GM18519 (cell line): ENCODE measurements around the gene USP47.
"Not testable (repeated sequence)": the region's sequence is repeated elsewhere in the genome, so short reads cannot be mapped to it uniquely, and the experiment has no call there.

Experiments
- ATAC-seq: cut with Tn5 transposase; IDR thresholded peaks from one replicate; pipeline ENCODE4 v1.9.1; 2021; ENCODE audit warnings: mild to moderate bottlenecking, moderate library complexity; ENCODE audit not compliant: unreplicated experiment, low FRiP score

The USP47 gene

DNA sequence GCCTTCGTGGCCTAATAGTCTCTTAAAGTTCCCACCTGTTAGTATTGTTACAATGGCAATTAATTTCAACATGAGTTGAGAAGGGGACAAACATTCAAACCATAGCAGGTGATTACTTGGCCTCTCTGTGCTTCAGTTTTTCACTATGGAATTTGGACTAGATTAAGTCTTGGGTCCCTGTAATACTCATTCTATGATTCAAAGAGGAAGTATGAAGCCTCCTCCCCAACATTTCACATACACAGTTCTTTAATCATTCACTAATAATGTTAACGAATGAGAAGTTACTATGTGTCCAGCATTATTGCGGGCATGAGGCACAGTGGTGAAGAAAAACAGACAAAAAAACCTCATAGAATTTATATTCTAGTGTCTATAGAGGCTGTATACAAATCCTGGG is 19.9 kb upstream of the USP47 start:
- no peak for ATAC-seq

- no peak for ATAC-seq
These were observed 18.8 kb upstream of the USP47 start for GRCh38 chr11:11822946-11823345.

DNA sequence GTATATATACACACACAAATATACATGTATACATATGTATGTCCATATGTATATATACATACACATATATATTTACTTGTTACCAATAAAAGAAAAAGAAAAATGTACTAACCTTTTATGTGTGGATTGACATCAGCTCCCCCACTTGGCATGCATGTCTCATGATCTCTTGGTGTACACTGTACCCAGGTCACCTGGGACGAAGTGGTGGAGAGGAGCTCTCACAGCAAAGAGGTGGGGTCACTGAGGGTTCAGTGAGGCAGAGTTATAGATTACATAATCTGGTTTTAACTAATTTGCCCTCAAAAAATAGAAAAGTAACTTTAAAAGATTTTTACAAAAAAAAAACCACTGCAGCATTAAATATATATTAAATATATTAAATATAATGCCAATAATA is 15.5 kb upstream of the USP47 start:
- no peak for ATAC-seq

GRCh38 chr11:11827272-11827671 is 14.5 kb upstream of the USP47 start:
- ATAC-seq, result no peak

DNA sequence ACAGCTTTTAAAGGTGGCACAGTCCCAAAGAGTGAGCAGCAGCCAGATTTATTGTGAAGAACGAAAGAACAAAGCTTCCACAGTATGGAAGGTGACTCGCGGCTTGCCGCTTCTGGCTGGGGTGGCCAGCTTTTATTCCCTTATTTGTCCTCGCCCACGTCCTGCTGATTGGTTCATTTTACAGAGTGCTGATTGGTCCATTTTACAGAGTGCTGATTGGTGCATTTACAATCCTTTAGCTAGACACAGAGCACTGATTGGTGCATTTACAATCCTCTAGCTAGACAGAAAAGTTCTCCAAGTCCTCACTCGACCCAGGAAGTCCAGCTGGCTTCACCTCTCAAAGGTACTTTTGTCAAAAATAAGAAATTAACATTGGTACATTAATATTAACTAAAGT is 10.4 kb upstream of the USP47 start:
- ATAC-seq, result not testable (repeated sequence)

DNA sequence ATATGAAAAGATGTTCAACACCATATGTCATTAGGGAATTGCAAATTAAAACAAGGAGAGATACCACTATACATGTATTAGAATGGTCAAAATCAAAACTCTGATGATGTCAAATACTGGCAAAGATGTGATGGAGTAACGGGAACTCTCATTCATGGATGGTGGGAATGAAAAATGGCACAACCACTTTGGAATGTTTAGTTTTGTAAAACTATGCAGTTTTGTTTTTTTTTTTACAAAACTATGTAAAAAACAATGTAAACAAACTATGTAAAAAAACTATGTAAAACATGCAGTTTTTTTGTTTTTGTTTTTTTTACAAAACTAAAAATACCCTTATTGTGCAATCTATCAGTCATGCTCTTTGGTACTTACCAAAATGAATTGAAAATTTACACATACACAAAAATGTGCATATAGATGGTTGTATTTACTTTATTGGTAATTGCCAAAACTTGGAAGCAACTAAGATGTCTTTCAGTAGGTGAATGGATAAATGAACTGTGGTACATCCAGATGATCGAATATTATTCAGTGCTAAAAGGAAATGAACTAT is 5.0 kb upstream of the USP47 start:
- ATAC-seq, result no peak

GRCh38 chr11:11839718-11840117 is 2.1 kb upstream of the USP47 start:
- ATAC-seq, result no peak

GRCh38 chr11:11841116-11841722 is 553 bp upstream of the USP47 start:
- ATAC-seq, result no peak

- no peak for ATAC-seq
These were observed 743 bp downstream of the USP47 start for GRCh38 chr11:11842421-11843008.

- no peak for ATAC-seq
These were observed 1.4 kb downstream of the USP47 start for GRCh38 chr11:11843211-11843621.

DNA sequence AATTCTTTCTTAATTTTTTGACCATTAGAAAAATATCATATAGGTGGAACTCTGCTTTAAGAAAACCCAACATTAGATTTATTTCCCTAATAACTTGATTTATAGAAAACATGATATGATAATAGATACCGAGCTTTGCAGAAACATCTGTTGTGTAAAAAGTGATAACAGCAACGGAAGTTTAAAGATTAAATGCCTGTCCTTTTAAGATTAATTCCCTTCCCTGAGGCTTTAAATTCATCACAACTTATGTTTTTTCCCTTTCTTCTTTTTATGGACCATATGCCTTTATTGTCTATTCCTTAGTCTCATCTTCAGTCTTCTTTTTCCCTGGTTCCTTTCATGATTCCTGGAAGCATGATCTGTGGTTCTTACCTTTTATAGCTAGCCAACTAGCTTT is 1.9 kb downstream of the USP47 start:
- no peak for ATAC-seq

GRCh38 chr11:11844272-11844671 is 2.5 kb downstream of the USP47 start:
- no peak for ATAC-seq

GRCh38 chr11:11845071-11845470 is 3.3 kb downstream of the USP47 start:
- no peak for ATAC-seq

DNA sequence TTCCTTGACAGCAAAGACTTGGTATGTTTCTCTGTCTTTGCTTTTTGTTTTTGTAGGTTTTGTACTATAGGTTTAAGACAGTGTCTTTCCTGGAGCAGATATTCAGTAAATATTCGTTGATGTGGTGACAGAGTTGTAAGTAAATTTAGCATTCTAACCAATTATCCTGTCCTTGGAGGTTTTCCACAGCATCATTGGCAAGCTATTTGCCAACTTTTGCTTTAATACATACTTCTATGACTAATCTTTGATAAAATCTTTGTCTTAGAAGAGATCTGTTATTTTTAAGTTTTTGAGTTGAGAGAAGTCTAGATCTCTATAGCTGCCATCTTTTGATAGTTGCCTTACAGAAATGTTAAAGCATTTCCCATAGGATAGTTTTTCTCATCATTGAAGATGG is 3.8 kb downstream of the USP47 start:
- ATAC-seq, result no peak

- ATAC-seq, result no peak
These were observed 5.3 kb downstream of the USP47 start for GRCh38 chr11:11847082-11847481.

GRCh38 chr11:11848891-11849746 is 7.3 kb downstream of the USP47 start:
- ATAC-seq, result no peak

DNA sequence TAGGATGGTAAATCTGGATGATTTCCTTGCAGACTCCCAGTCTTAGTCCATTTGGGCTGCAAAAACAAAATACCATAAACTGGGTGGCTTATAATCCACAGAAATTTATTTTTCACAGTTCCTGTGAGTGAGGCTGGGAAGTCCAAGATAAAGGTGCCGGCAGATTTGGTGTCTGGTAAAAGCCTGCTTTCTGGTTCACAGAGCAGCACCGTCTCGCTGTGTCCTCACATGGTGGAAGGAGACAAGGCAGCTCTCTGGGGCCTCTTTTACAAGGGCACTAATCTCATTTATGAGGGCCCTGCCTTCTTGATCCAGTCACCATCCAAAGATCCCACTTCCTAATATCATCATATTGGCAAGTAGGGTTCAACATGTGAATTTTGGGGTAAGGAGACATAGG is 8.9 kb downstream of the USP47 start:
- ATAC-seq, result no peak

- no peak for ATAC-seq
These were observed 14.9 kb downstream of the USP47 start for GRCh38 chr11:11856638-11857037.

DNA sequence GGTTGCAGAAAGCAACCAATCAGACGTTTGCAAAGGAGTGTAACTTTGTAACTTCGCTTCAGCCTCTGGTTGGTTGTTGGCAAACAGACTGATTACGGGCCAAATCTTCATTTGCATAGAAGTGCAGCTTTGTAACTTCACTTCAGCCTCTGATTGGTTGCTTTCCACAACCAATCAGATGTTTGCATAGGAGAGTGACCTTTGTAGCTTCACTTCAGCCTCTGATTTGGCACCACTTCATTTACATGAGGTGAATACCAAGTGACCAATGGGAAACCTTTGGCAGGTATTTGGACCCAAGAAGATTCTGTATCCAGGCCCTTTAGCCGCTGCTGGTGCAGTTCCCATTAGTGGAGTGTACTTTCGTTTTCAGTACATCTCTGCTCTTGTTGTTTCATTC is 16.0 kb downstream of the USP47 start:
- ATAC-seq, result no peak

DNA sequence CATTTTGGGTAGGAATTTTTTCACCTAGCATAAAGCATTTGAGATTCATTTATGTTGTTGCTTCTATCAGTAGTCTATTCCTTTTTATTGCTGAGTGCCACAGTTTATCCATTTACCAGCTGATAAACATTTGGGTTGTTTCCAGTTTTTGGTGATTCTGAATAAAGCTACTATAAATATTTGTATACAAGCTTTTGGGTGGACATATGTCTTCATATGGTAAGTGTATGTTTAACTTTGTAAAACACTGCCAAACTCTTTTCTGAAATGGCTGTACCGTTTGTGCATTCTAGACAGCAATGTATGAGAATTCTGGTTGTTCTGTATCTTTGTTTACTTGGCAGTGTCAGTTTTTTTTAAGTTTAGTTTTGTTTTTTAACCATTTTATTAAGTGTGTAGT is 16.9 kb downstream of the USP47 start:
- no peak for ATAC-seq
